ENCODE data around the gene KIRREL3. TPM values are rescaled to one million over a fixed set of nuclear protein-coding genes. Genes with fewer than 3 reads are reported as not detected.

The KIRREL3 gene
- polyA plus RNA-seq, 1 of the 3 experiments (the other 2 are of a cell fraction): 3.7 TPM

GRCh38 chr11:126646701-126647557, 353.6 kb downstream of the KIRREL3 start:
- Histone ChIP-seq H3K27me3 (ENCODE audit: insufficient read depth) (no peaks in the 10 kb centered on the region), H3K9me3 (no peaks in the 10 kb centered on the region), H3K9me2 (no peaks in the 10 kb centered on the region), H3F3A (replicated peaks; ENCODE audit: insufficient read depth) (peaks cover 22% of the 10 kb centered on the region), H3K4me1 (ENCODE audit: control insufficient read depth in 1 of 2, insufficient read depth in 2 of 2, low read depth in 1 of 2, low read length in 1 of 2) (peaks cover 0 to 21% of the 10 kb centered on the region in 2 experiments; a peak in 2 of 4 replicates), H3K9ac (peak overlapping the region; percentile 66), H3K27ac (ENCODE audit: low read depth in 2 of 2, low read length in 1 of 2) (peak overlapping the region; percentile 3 to 86; a peak in 3 of 4 replicates), H3K79me2 (ENCODE audit: insufficient read depth) (no peaks in the 10 kb centered on the region), H3K36me3 (replicated peaks in 1 of 2; ENCODE audit: control insufficient read depth in 1 of 2, insufficient read depth in 2 of 2, low read length in 1 of 2) (no peaks in the 10 kb centered on the region), H2AFZ (ENCODE audit: low read depth) (peak overlapping the region; percentile 57), H3K4me3 (ENCODE audit: low read depth in 2 of 2, low read length in 1 of 2) (peak overlapping the region in 1 of 2 experiments; percentile 26; a peak in 2 of 4 replicates), H3K4me2 (peak overlapping the region; percentile 67), H4K20me1 (ENCODE audit: insufficient read depth) (no peaks in the 10 kb centered on the region)
- ChIA-PET POLR2A (no interaction called here), CTCF (interaction anchor here (1.1 to 1.6 kb wide), 2 partner anchors 40 to 343 kb away, joined by 3 to 4 read pairs; no protein-coding TSS in a partner anchor)
- 73% methylated on average over 10 of the region's 10 CpGs for WGBS (ENCODE audit: low lambda C conversion rate)
- no peak for TF ChIP-seq USF2 (IDR thresholded peaks at IDR 0.05; ENCODE audit: borderline replicate concordance, low read depth, low read length)
- no peak for TF ChIP-seq ELF1 (IDR thresholded peaks at IDR 0.05)
- TF ChIP-seq FOSL2 (IDR thresholded peaks at IDR 0.05; ENCODE audit: borderline replicate concordance, low read depth): peak; percentile 37; the same call in 1 of the 2 replicates
- TF ChIP-seq JUND (IDR thresholded peaks at IDR 0.05): peak; percentile 32; the same call in 1 of the 2 replicates
- DNase-seq: no peak

- ChIA-PET CTCF (interaction anchor here (1.2 kb wide), 1 partner anchor 9 kb away, joined by 6 read pairs; no protein-coding TSS in a partner anchor), POLR2A (no interaction called here)
- no peaks in the 10 kb centered on the region for H3K36me3 ChIP-seq (replicated peaks in 1 of 2; ENCODE audit: control insufficient read depth in 1 of 2, insufficient read depth in 2 of 2, low read length in 1 of 2)
- no peak overlapping the region for H3K4me3 ChIP-seq (ENCODE audit: low read depth in 2 of 2, low read length in 1 of 2)
- H3F3A ChIP-seq (replicated peaks; ENCODE audit: insufficient read depth): peaks cover 22% of the 10 kb centered on the region
- no peak overlapping the region for H3K9ac ChIP-seq
- H2AFZ ChIP-seq (ENCODE audit: low read depth): no peak overlapping the region
- H3K79me2 ChIP-seq (ENCODE audit: insufficient read depth): no peaks in the 10 kb centered on the region
- DNase-seq: no peak
- no peaks in the 10 kb centered on the region for H4K20me1 ChIP-seq (ENCODE audit: insufficient read depth)
- H3K4me1 ChIP-seq (ENCODE audit: control insufficient read depth in 1 of 2, insufficient read depth in 2 of 2, low read depth in 1 of 2, low read length in 1 of 2): peaks cover 0 to 21% of the 10 kb centered on the region in 2 experiments; a peak in 2 of 4 replicates
- H3K27me3 ChIP-seq (ENCODE audit: insufficient read depth): no peaks in the 10 kb centered on the region
- peak overlapping the region in 1 of 2 experiments; percentile 33; a peak in 3 of 4 replicates for H3K27ac ChIP-seq (ENCODE audit: low read depth in 2 of 2, low read length in 1 of 2)
- H3K4me2 ChIP-seq: no peak overlapping the region
- TF ChIP-seq MXI1 (IDR thresholded peaks at IDR 0.05; ENCODE audit: low read depth, low read length): no peak
- no peak for TF ChIP-seq FOXJ3 (CRISPR knock-in tag; IDR thresholded peaks at IDR 0.05)
- TF ChIP-seq GATA2 (CRISPR knock-in tag; IDR thresholded peaks at IDR 0.05): no peak
- no peak for TF ChIP-seq EZH2phosphoT487 (IDR thresholded peaks at IDR 0.05; ENCODE audit: borderline replicate concordance, low read depth)
- TF ChIP-seq MEF2A (IDR thresholded peaks at IDR 0.05; ENCODE audit: borderline replicate concordance, low read depth): no peak
- no peak for TF ChIP-seq RAD21 (IDR thresholded peaks at IDR 0.05; ENCODE audit: low read length)
- TF ChIP-seq, protein P1, sequence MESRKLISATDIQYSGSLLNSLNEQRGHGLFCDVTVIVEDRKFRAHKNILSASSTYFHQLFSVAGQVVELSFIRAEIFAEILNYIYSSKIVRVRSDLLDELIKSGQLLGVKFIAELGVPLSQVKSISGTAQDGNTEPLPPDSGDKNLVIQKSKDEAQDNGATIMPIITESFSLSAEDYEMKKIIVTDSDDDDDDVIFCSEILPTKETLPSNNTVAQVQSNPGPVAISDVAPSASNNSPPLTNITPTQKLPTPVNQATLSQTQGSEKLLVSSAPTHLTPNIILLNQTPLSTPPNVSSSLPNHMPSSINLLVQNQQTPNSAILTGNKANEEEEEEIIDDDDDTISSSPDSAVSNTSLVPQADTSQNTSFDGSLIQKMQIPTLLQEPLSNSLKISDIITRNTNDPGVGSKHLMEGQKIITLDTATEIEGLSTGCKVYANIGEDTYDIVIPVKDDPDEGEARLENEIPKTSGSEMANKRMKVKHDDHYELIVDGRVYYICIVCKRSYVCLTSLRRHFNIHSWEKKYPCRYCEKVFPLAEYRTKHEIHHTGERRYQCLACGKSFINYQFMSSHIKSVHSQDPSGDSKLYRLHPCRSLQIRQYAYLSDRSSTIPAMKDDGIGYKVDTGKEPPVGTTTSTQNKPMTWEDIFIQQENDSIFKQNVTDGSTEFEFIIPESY (IDR thresholded peaks at IDR 0.05; ENCODE audit: borderline replicate concordance, low read depth): no peak
- peak; percentile 56; the same call in 1 of the 2 replicates for TF ChIP-seq FOSL2 (IDR thresholded peaks at IDR 0.05; ENCODE audit: borderline replicate concordance, low read depth)
- no peak for TF ChIP-seq ELF1 (IDR thresholded peaks at IDR 0.05)
- no peak for TF ChIP-seq NRF1 (IDR thresholded peaks at IDR 0.05; ENCODE audit: low read depth, low read length)
- peak; percentile 44; the same call in 1 of the 2 replicates for TF ChIP-seq TEAD4 (IDR thresholded peaks at IDR 0.05; ENCODE audit: borderline replicate concordance, insufficient read depth)
- no peak for TF ChIP-seq FOXM1 (IDR thresholded peaks at IDR 0.05; ENCODE audit: low read depth)
- peak; percentile 43; the same call in 1 of the 2 replicates for TF ChIP-seq TCF12 (IDR thresholded peaks at IDR 0.05)
- TF ChIP-seq YY1 (IDR thresholded peaks at IDR 0.05; ENCODE audit: low read depth): no peak
- TF ChIP-seq MAX (IDR thresholded peaks at IDR 0.05; ENCODE audit: low read depth): no peak
- TF ChIP-seq EP300 (IDR thresholded peaks at IDR 0.05; ENCODE audit: borderline replicate concordance in 1 of 2, low read depth in 1 of 2, low read length in 1 of 2): 0 out of 4 replicates have a peak, but pooled peaks of 1 of the 2 experiments have one; percentile 7
- TF ChIP-seq, protein P2, sequence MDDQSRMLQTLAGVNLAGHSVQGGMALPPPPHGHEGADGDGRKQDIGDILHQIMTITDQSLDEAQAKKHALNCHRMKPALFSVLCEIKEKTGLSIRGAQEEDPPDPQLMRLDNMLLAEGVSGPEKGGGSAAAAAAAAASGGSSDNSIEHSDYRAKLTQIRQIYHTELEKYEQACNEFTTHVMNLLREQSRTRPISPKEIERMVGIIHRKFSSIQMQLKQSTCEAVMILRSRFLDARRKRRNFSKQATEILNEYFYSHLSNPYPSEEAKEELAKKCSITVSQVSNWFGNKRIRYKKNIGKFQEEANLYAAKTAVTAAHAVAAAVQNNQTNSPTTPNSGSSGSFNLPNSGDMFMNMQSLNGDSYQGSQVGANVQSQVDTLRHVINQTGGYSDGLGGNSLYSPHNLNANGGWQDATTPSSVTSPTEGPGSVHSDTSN (IDR thresholded peaks at IDR 0.05): peak; percentile 48; the same call in 1 of the 2 replicates
- 72% methylated on average over 7 of the region's 7 CpGs for WGBS (ENCODE audit: low lambda C conversion rate)
- no peaks in the 10 kb centered on the region for H3K9me3 ChIP-seq
- H3K9me2 ChIP-seq: no peaks in the 10 kb centered on the region
Observed at GRCh38 chr11:126645186-126645585, 355.4 kb downstream of the KIRREL3 start.

All from SK-N-SH (cell line).